CD4-positive, alpha-beta T cell (primary cell): Measurements from ENCODE around the gene RC3H2. TPM values are rescaled to one million over a fixed set of nuclear protein-coding genes. Genes with fewer than 3 reads are reported as not detected.

Experiments
- ATAC-seq: fragments of 200-7000 bp; cut with Tn5 transposase; one replicate; pipeline ENCODE4 v1.10.0; 2022; ENCODE audit warnings: mild to moderate bottlenecking; ENCODE audit not compliant: poor library complexity
- CTCF ChIA-PET: fragments of 350-600 bp; sonication (Branson Sonifier 250); formaldehyde crosslinking; loops from one replicate; lab custom pipeline; 2021; ENCODE audit warnings: antibody characterized with exemption, inconsistent platforms; lab: Charles Lee
- POLR2A ChIA-PET: fragments of 350-600 bp; sonication (Branson Sonifier 250); formaldehyde crosslinking; loops from one replicate; lab custom pipeline; 2021; ENCODE audit warnings: antibody characterized with exemption, inconsistent platforms; lab: Charles Lee
- DNase-seq, 14 experiments: peaks; one replicate each; pipeline ENCODE4 v3.0.0-alpha.2; 2013 to 2020; ENCODE audit warnings: mixed read lengths in 2 of 14
- H3K27ac ChIP-seq, 2 donors: one replicate each; pipeline versions ENCODE4 v1.5.1 to v1.7.0; 2013; ENCODE audit warnings: low read length in 2 of 2, low read depth in 1 of 2, mild to moderate bottlenecking in 1 of 2
- H3K27me3 ChIP-seq, 2 experiments: 1 replicate in 1 of 2; 2 replicates in 1 of 2; pipeline versions ENCODE4 v1.6.1 to v1.7.0; 2013; ENCODE audit warnings: low read length in 2 of 2, control low read depth in 1 of 2, mild to moderate bottlenecking in 1 of 2, moderate library complexity in 1 of 2; ENCODE audit not compliant: insufficient read depth in 2 of 2, control insufficient read depth in 1 of 2
- H3K36me3 ChIP-seq: one replicate; pipeline ENCODE4 v1.6.1; 2013; ENCODE audit warnings: low read length, control low read depth; ENCODE audit not compliant: insufficient read depth
- H3K4me1 ChIP-seq: one replicate; pipeline ENCODE4 v1.6.1; 2013; ENCODE audit warnings: low read length, control low read depth; ENCODE audit not compliant: insufficient read depth
- H3K4me3 ChIP-seq: one replicate; pipeline ENCODE4 v1.5.1; 2013; ENCODE audit warnings: mild to moderate bottlenecking, low read length, moderate library complexity
- H3K9me3 ChIP-seq, 2 experiments: 1 replicate in 1 of 2; 2 replicates in 1 of 2; pipeline versions ENCODE4 v1.6.1 to v1.7.0; 2013; ENCODE audit warnings: low read length in 2 of 2, mild to moderate bottlenecking in 2 of 2, control low read depth in 1 of 2, moderate library complexity in 1 of 2; ENCODE audit not compliant: control insufficient read depth in 1 of 2, insufficient read depth in 1 of 2
- H3K27ac Mint-ChIP-seq: one replicate; pipeline ENCODE4 v1.8.0; 2020; ENCODE audit warnings: mixed read lengths
- H3K27me3 Mint-ChIP-seq: one replicate; pipeline ENCODE4 v1.8.0; 2021; ENCODE audit warnings: mixed read lengths
- H3K36me3 Mint-ChIP-seq: one replicate; pipeline ENCODE4 v1.8.0; 2021; ENCODE audit warnings: low read depth, mixed read lengths
- H3K4me1 Mint-ChIP-seq: one replicate; pipeline ENCODE4 v1.8.0; 2021; ENCODE audit warnings: low read depth, mixed read lengths
- H3K4me3 Mint-ChIP-seq: one replicate; pipeline ENCODE4 v1.8.0; 2020; ENCODE audit warnings: mild to moderate bottlenecking, mixed read lengths
- H3K9me3 Mint-ChIP-seq: one replicate; pipeline ENCODE4 v1.8.0; 2020; ENCODE audit warnings: mixed read lengths
- intact Hi-C, 2 experiments: fragments of 100-400 bp; cut with DNase I in 1 of 2; cut with micrococcal nuclease in 1 of 2; formaldehyde crosslinking; loops; one replicate each; pipeline versions ENCODE4 v1.15.1 to v1.9.0; 2023 to 2025; cut with DNase I, micrococcal nuclease
- total RNA-seq, 174 experiments: library from RNA in 2 of 174; stranded (reverse) in 2 of 174; gene quantifications; one replicate each; pipeline ENCODE4 v1.2.3 and lab custom pipeline; 2021 to 2026
- TF ChIP-seq, protein P1 (sequence below): fragments of 200-600 bp; IDR thresholded peaks from one replicate; pipeline ENCODE4 v1.8.0; 2022; ENCODE audit warnings: antibody characterized with exemption, mild to moderate bottlenecking

RC3H2 gene
- total RNA-seq, 2 experiments from 2014 or later, result 85.2 to 86.8 TPM

GRCh38 chr9:122808141-122808540 lies 97.0 kb downstream of the RC3H2 start:
- DNase-seq (peak in 1 of 14 experiments; percentile 14), ATAC-seq (peak; percentile 42)
- H3K4me1 Mint-ChIP-seq, result peaks cover 19% of the 10 kb centered on the region
- H3K9me3 Mint-ChIP-seq, result no peaks in the 10 kb centered on the region
- TF ChIP-seq, protein P1, sequence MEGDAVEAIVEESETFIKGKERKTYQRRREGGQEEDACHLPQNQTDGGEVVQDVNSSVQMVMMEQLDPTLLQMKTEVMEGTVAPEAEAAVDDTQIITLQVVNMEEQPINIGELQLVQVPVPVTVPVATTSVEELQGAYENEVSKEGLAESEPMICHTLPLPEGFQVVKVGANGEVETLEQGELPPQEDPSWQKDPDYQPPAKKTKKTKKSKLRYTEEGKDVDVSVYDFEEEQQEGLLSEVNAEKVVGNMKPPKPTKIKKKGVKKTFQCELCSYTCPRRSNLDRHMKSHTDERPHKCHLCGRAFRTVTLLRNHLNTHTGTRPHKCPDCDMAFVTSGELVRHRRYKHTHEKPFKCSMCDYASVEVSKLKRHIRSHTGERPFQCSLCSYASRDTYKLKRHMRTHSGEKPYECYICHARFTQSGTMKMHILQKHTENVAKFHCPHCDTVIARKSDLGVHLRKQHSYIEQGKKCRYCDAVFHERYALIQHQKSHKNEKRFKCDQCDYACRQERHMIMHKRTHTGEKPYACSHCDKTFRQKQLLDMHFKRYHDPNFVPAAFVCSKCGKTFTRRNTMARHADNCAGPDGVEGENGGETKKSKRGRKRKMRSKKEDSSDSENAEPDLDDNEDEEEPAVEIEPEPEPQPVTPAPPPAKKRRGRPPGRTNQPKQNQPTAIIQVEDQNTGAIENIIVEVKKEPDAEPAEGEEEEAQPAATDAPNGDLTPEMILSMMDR, result no peak
- ChIA-PET CTCF (interaction anchor here (1.6 kb wide), 1 partner anchor 683 kb away, joined by 6 read pairs; no protein-coding TSS in a partner anchor), POLR2A (interaction anchor here (1.5 kb wide), 1 partner anchor 20 kb away, joined by 3 read pairs; the partner anchor contains the start of gene PDCL)
- H3K27ac Mint-ChIP-seq, result no peak overlapping the region
- Histone ChIP-seq H3K4me1 (peaks cover 14% of the 10 kb centered on the region), H3K4me3 (no peak overlapping the region), H3K36me3 (no peaks in the 10 kb centered on the region), H3K27ac (no peak overlapping the region), H3K27me3 (no peaks in the 10 kb centered on the region), H3K9me3 (no peaks in the 10 kb centered on the region)
- H3K27me3 Mint-ChIP-seq, result no peaks in the 10 kb centered on the region
- H3K36me3 Mint-ChIP-seq, result no peaks in the 10 kb centered on the region
- H3K4me3 Mint-ChIP-seq, result no peak overlapping the region
- intact Hi-C loops, result no loop called here

GRCh38 chr9:122807271-122807900 lies 97.8 kb downstream of the RC3H2 start:
- Mint-ChIP-seq H3K4me3 (no peak overlapping the region), H3K4me1 (peaks cover 19% of the 10 kb centered on the region), H3K27me3 (no peaks in the 10 kb centered on the region), H3K27ac (no peak overlapping the region), H3K36me3 (no peaks in the 10 kb centered on the region), H3K9me3 (no peaks in the 10 kb centered on the region)
- H3K9me3 ChIP-seq, result no peaks in the 10 kb centered on the region
- H3K36me3 ChIP-seq, result no peaks in the 10 kb centered on the region
- H3K4me3 ChIP-seq, result no peak overlapping the region
- no peak for ATAC-seq
- CTCF ChIA-PET, result interaction anchor here (1.1 to 1.6 kb wide), 2 partner anchors 682 to 708 kb away, joined by 3 to 6 read pairs; no protein-coding TSS in a partner anchor
- POLR2A ChIA-PET, result interaction anchor here (1.5 kb wide), 1 partner anchor 21 kb away, joined by 3 read pairs; the partner anchor contains the start of gene PDCL
- intact Hi-C loops, result no loop called here
- TF ChIP-seq, protein P1, result no peak
- DNase-seq, result no peak
- peaks cover 14% of the 10 kb centered on the region for H3K4me1 ChIP-seq
- H3K27ac ChIP-seq, result no peak overlapping the region
- H3K27me3 ChIP-seq, result no peaks in the 10 kb centered on the region

DNA sequence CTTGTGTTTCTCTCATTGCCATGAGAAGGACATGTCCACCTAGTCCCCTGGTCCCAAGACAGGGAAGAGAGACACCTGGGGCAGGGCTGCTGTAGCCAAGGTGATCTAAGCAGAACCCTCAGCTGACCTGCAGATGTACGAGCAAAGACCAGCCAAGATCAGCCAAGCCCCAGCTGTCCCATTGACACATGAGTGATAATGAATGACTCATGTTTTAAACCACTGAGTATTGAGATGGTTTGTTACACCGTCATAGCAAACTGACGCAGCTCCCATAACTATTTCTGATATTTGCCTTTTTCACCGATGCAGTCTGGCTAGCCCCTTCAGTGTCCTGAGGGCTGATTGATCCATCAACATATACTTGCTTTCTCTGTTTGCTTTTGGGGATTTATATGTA lies 98.5 kb downstream of the RC3H2 start:
- DNase-seq (no peak), ATAC-seq (no peak)
- H3K27ac ChIP-seq, result no peak overlapping the region
- Mint-ChIP-seq H3K27me3 (no peaks in the 10 kb centered on the region), H3K4me3 (no peak overlapping the region), H3K9me3 (no peaks in the 10 kb centered on the region), H3K4me1 (peaks cover 19% of the 10 kb centered on the region), H3K36me3 (no peaks in the 10 kb centered on the region), H3K27ac (no peak overlapping the region)
- H3K9me3 ChIP-seq, result no peaks in the 10 kb centered on the region
- ChIA-PET CTCF (interaction anchor here (1.1 to 1.6 kb wide), 2 partner anchors 682 to 708 kb away, joined by 3 to 6 read pairs; no protein-coding TSS in a partner anchor), POLR2A (no interaction called here)
- no peak overlapping the region for H3K4me3 ChIP-seq
- TF ChIP-seq, protein P1, result no peak
- no peaks in the 10 kb centered on the region for H3K27me3 ChIP-seq
- intact Hi-C loops, result no loop called here
- peaks cover 14% of the 10 kb centered on the region for H3K4me1 ChIP-seq
- H3K36me3 ChIP-seq, result no peaks in the 10 kb centered on the region
